GM23248 (cell line): ENCODE results near the gene QRFP.

Source experiments
- EZH2 ChIP-seq: fragments of 200-600 bp; sonication (generic); IDR thresholded peaks from 2 replicates; pipeline ENCODE4 v1.6.1; 2018; ENCODE audit warnings: antibody characterized with exemption, mild to moderate bottlenecking; ENCODE audit not compliant: insufficient read depth, poor library complexity, severe bottlenecking
- EZH2phosphoT487 ChIP-seq: fragments of 200-600 bp; sonication (generic); IDR thresholded peaks from 2 replicates; pipeline ENCODE4 v1.6.1; 2018; ENCODE audit warnings: antibody characterized with exemption, moderate library complexity, mild to moderate bottlenecking, low read depth; ENCODE audit not compliant: insufficient read depth

DNA sequence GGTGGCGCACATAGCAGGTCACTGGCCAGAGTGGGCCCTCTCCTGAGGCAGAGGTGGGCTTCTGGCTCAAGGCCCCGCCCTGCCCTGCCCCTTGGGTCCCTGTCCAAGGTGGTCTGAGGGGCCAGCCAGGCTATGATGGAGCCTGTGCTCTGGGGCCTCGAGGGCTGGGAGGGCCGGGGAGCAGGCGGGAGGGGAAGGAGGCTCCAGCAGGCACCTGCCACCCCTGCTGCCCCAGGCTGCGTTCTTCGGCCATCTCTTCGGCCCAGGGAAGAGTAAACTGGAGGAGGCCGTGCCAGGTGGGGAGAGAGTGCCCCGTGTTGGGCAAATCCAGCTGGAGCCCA is 27.8 kb upstream of the QRFP start:
- TF ChIP-seq EZH2: no peak
- TF ChIP-seq EZH2phosphoT487: no peak
